Caki2 (cell line): ENCODE data around the gene GRIK4. TPM values are rescaled to one million over a fixed set of nuclear protein-coding genes. Genes with fewer than 3 reads are reported as not detected.
"Not testable (repeated sequence)": the region's sequence is repeated elsewhere in the genome, so short reads cannot be mapped to it uniquely, and the experiment has no call there.

Experiments
- DNase-seq: peaks from one replicate; pipeline ENCODE4 v3.0.0-alpha.2; 2015; ENCODE audit warnings: low read depth
- in situ Hi-C: cut with HindIII; loops from 2 replicates; pipeline ENCODE4 v1.10.0; 2016; ENCODE audit warnings: low sequenced_read_pairs, low pct_unique_long_range_greater_than_20kb, mixed read lengths
- total RNA-seq: library from RNA; depleted of rRNA; stranded (reverse); fragments of >200 nt; shearing (Covaris generic); gene quantifications from 2 replicates; pipeline ENCODE4 v1.2.3, GENCODE V29; 2014; ENCODE audit warnings: low replicate concordance

The GRIK4 gene
- total RNA-seq, 1 experiment from 2014 or later: not detected

DNA sequence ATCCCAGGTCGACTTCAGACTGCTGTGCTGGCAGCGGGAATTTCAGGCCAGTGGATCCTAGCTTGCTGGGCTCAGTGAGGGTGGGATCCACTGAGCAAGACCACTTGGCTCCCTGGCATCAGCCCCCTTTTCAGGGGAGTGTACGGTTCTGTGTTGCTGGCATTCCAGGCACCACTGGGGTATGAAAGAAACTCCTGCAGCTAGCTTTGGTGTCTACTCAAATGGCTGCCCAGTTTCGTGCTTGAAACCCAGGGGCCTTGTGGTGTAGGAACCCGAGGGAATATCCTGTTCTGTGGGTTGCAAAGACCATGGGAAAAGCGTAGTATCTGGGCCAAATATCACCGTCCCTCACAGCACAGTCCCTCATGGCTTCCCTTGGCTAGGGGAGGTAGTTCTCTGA, 254.8 kb downstream of the GRIK4 start:
- in situ Hi-C loops: no loop called here
- no peak for DNase-seq

DNA sequence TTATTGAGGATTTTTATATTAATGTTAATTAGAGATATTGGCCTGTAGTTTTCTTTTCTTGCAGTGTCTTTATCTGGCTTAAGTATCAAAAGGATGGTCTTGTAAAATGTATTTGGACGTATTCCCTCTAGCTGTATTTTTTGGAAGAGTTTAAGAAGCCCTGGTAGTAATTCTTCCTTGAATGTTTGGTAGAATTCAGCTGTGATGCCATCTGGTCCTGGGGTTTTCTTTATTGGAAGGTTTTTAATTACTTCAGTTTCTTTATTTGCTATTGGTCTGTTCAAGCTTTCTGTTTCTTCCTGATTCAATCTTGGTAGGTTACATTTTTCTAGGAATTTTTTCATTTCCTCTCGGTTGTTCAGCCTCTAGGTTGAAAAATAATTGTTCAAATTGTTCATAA, 257.4 kb downstream of the GRIK4 start:
- in situ Hi-C loops: no loop called here
- no peak for DNase-seq

DNA sequence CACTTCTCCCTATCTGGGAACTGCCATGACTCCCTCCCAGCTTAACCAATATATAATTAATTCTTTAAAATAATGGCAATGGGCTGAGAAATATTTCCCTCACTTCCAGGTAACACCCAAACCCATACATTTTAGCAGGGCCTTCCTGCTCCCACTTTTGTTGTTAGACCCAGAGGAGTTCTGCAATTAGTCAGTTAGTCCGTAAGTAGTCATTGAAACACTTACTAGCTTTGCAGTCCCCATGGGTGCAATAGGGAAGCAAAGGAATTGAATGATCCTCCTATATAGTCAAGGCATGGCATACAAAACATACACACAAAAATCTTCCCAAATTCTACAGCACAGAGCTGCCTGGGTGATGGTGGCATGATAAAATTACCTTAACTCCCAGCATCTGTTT, 258.4 kb downstream of the GRIK4 start:
- in situ Hi-C loops: no loop called here
- no peak for DNase-seq

DNA sequence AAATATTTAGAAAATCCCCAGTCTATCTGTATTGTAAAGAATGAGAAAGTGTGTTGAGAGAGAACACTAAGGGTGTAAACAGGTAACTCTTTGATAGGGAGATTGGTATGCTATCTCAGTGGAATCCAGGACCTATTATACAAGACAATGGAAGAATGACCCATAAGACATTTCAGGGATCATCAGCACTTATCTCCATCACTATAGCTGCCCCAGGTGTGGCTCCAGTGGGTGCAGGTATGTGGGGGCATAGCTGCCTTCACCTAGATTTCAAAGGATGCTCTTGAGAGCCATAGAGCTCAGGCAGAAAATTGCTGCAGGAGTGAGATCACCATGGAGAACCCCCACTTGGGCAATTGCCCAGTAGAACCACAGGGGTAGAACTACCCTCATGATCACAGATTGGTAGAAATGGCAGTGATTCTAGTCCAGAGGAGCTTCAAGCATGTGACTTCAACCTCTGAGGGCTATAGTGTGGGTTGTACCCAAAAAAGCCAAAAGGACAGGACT, 260.1 kb downstream of the GRIK4 start:
- DNase-seq: no peak
- in situ Hi-C loops: no loop called here

- no peak for DNase-seq
- in situ Hi-C loops: no loop called here
Observed at GRCh38 chr11:120773501-120774031, 262.0 kb downstream of the GRIK4 start.

DNA sequence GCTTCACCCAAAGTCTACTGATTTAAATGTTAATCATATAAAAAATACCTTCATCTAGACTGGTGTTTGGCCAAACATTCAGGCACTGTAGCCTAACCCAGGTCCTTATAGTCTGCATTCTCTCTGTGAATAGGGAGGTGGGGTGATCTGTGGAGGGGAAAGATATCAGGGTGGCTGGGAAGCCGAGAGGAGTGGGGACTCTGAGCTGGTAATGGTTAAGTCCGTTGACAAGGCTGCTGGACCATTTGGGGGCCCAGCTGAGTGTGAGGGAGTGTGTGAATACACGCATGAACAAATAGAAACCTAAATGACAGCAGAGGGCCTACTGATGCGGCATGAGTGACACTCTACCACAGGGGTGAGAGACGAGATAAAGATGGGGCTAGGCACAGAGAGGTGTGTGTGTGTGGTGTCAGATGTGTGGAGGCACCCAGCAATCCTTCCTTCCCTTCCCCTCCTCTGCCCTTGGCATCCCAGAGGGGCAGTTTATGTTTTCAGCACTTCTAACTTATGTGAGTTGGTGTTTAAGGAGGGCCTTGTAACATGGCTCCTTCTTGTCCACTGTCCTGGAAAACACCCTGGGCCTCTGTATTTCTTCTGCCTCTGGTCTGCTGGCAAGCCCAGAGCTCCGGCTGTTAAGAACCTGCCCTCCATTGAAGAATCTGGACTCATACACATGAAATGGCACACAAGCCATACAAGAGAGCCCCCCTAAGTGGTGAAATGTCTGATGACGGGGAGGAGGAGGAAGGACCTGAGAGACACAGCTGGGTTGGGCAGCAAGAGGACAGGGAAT, 263.2 kb downstream of the GRIK4 start:
- no peak for DNase-seq
- in situ Hi-C loops: no loop called here

GRCh38 chr11:120775986-120776951, 264.7 kb downstream of the GRIK4 start:
- in situ Hi-C loops: no loop called here
- DNase-seq: no peak

DNA sequence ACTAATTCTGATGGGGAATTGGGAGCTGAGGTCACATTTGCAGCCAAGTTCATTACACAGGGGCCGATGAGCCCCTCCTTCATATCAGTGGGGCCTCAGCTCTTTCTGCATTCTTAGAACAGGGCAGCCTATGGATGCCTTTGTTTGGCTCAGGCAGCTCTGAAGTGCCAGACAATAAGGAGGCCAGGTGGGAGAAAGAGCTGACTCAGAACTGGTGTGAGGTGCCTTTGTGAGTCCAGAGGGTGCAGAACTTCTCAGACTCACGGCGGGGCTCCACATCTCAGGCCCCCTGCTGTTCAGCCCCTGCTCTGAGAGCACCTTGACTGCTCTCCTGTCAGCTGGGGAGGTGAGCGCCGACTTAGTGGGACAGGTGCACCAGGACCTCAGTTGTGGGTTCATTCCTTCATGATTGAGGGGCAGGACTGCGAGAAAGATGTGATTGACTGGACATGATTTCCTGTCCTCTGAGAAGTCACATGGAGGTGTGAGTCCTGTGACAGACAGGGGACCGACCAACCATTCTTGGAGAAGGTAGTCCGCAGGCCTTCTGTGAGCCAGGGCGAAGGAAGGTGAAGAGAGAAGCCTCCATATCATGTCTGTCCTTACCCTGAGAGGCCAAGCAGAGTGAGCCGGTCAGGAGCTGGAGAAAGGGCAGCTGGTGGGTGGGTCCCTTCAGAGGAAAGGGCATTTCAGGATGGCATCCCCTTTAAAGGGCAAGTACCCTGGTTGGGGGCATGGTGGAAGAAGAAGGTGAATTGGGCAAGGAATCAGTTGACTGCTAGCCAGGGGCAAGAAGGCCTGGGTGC, 267.3 kb downstream of the GRIK4 start:
- in situ Hi-C loops: no loop called here

DNA sequence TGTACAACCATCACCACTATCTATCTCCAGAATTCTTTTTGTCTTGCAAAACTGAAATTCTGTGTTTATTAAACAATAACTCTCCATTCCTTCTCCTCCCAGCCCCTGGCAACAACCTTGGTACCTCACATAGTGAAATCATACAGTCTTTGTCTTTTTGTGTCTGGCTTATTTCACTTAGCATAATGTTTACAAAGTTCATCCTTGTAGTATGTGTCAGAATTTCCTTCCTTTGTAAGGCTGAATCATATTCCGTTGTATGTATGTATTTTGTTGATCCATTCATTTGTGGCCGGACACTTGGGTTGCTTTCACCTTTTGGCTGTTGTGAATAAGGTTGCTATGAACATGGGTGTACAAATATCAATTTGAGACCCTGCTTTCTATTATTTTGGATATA, 268.7 kb downstream of the GRIK4 start:
- in situ Hi-C loops: no loop called here
- DNase-seq: no peak

More for the DNA sequence above, 267.3 kb downstream of the GRIK4 start:
- DNase-seq: no peak

GRCh38 chr11:120781486-120782120, 270.1 kb downstream of the GRIK4 start:
- in situ Hi-C loops: no loop called here
- no peak for DNase-seq

DNA sequence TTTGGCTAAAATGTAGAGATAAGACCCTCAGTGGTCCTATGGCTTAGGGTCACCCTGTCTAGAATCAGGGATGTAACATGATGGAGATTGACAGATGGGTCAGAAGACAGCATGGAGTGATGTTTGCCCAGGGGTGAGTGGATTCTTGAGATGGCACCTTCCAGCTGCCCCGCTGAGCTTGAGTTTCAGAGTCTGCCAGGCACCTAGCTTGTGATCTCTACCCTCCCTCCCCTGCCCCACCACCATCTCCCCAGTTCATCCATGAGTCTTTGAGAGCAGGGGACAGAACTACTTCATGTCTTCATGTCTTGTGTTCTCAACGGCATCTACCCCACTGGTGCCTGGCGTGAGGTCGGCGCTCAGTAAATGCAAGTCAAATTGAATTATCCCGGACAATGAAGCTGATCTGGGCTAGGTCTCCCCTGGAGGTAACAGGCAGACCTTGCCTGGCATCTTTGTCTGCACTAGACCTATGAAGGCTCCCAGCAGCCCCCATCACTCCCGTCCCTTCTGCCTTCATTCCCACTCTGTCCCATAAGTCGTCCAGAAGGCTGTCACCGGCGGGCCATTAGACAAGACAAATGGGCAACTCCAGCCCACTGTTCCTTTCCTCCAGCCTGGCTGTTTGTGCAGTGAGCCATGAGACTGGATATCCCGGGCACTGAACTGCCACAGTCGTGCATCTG, 273.2 kb downstream of the GRIK4 start:
- in situ Hi-C loops: no loop called here

GRCh38 chr11:120785576-120785975, 274.0 kb downstream of the GRIK4 start:
- DNase-seq: no peak
- in situ Hi-C loops: no loop called here

More for the DNA sequence above, 273.2 kb downstream of the GRIK4 start:
- no peak for DNase-seq

GRCh38 chr11:120786206-120786735, 274.7 kb downstream of the GRIK4 start:
- no peak for DNase-seq
- in situ Hi-C loops: no loop called here

DNA sequence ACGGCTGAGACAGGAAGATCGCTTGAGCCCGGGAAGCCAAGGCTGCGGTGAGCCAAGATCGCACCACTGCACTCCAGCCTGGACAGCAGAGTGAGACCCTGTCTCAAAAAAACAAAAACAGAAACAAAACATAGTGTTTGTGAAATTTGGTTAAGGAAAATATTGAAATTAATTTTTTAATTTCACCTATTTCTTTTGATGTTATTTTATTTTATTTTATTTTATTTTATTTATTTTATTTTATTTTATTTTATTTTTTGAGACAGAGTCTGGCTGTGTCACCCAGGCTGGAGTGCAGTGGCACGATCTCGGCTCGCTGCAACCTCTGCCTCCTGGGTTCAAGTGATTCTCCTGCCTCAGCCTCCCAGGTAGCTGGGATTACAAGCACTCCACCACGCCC, 275.7 kb downstream of the GRIK4 start:
- in situ Hi-C loops, DNase-seq: not testable (repeated sequence)

DNA sequence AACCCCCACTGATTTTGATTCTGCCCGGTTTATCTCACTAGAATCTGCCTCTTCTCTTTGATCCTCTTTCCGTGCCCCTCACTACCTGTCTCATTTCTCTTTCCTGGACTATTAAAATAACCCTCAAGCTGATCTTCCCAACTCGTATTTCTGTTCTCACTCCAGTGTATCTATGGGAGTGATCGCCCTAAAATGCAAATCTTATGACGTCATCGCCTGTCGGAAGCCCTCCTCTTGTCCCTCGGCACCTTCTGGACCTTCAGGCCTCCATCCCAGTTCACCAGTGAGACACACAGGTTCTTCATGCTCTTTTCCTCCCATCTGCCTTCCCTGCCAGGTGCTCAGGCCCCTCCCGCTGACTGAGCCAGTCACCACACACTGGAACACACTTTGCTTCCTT, 277.8 kb downstream of the GRIK4 start:
- in situ Hi-C loops: no loop called here
- DNase-seq: no peak

DNA sequence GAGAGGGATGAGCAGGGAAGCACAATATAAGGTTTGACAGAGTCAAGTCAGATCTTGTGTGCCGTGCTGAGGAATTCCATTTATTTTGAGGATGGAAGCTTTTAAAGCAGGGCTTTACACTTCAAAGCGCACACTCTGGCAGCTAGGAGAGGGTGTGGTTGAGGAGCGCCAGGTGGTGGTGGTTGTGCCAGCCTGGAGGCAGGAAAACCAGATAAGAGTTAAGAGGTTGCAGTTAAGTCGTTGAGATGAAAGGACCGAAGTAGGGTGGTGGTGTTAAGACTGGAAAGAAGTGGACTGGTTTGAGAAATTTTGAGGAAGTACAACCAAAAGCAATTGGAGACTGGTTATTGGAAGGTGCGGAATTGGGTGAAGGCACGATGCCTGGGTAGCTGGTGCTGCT, 280.8 kb downstream of the GRIK4 start:
- in situ Hi-C loops: no loop called here
- no peak for DNase-seq

- in situ Hi-C loops: no loop called here
- DNase-seq: no peak
Observed at GRCh38 chr11:120793150-120793549, 281.6 kb downstream of the GRIK4 start.
